MM.1S (cell line): ENCODE data around the gene THRA.

Experiments
- DNase-seq: peaks from one replicate; pipeline ENCODE4 v3.0.0-alpha.2; 2015
- H2AFZ ChIP-seq: fragments of 300-600 bp; sonication (generic); 2 replicates; pipeline ENCODE4 v1.6.0; 2016; ENCODE audit warnings: antibody characterized with exemption, low read length
- H3F3A ChIP-seq: fragments of 300-600 bp; sonication (generic); 2 replicates; pipeline ENCODE4 v1.6.1; 2016; ENCODE audit warnings: mild to moderate bottlenecking, antibody characterized with exemption, low read length, moderate library complexity, mixed read lengths; ENCODE audit not compliant: insufficient read depth
- H3K27ac ChIP-seq: fragments of 300-600 bp; sonication (generic); 2 replicates; pipeline ENCODE4 v1.5.1; 2016; ENCODE audit warnings: mild to moderate bottlenecking, low read length
- H3K27me3 ChIP-seq: fragments of 300-600 bp; sonication (generic); replicated peaks from 2 replicates; pipeline ENCODE4 v1.6.0; 2016; ENCODE audit warnings: low read length; ENCODE audit not compliant: insufficient read depth
- H3K36me3 ChIP-seq: fragments of 300-600 bp; sonication (generic); replicated peaks from 2 replicates; pipeline ENCODE4 v1.6.1; 2016; ENCODE audit warnings: mild to moderate bottlenecking, low read length, mixed read lengths; ENCODE audit not compliant: insufficient read depth
- H3K4me1 ChIP-seq: fragments of 300-600 bp; sonication (generic); 2 replicates; pipeline ENCODE4 v1.6.1; 2016; ENCODE audit warnings: low read length, mixed read lengths
- H3K4me2 ChIP-seq: fragments of 300-600 bp; sonication (generic); 2 replicates; pipeline ENCODE4 v1.6.0; 2016; ENCODE audit warnings: low read depth, low read length
- H3K4me3 ChIP-seq: fragments of 300-600 bp; sonication (generic); 2 replicates; pipeline ENCODE4 v1.5.1; 2016; ENCODE audit warnings: low read length, mixed read lengths
- H3K79me2 ChIP-seq: fragments of 300-600 bp; sonication (generic); 2 replicates; pipeline ENCODE4 v1.6.1; 2016; ENCODE audit warnings: mixed run types, low read length, mixed read lengths
- H3K9ac ChIP-seq: fragments of 300-600 bp; sonication (generic); 2 replicates; pipeline ENCODE4 v1.6.1; 2016; ENCODE audit warnings: low read length, mixed read lengths
- H3K9me2 ChIP-seq: fragments of 300-600 bp; sonication (generic); replicated peaks from 2 replicates; pipeline ENCODE4 v1.6.1; 2016; ENCODE audit warnings: mild to moderate bottlenecking, low read length, mixed read lengths; ENCODE audit not compliant: insufficient read depth
- H3K9me3 ChIP-seq: fragments of 300-600 bp; sonication (generic); replicated peaks from 2 replicates; pipeline ENCODE4 v1.6.1; 2016; ENCODE audit warnings: mild to moderate bottlenecking, low read length, mixed read lengths; ENCODE audit not compliant: insufficient read depth
- H4K20me1 ChIP-seq: fragments of 300-600 bp; sonication (generic); 2 replicates; pipeline ENCODE4 v1.6.1; 2016; ENCODE audit warnings: mild to moderate bottlenecking, low read length, moderate library complexity, mixed read lengths; ENCODE audit not compliant: insufficient read depth
- EZH2 ChIP-seq: fragments of 300-600 bp; sonication (generic); optimal IDR thresholded peaks from 2 replicates; pipeline ENCODE3; 2017; ENCODE audit warnings: low read depth, mild to moderate bottlenecking, antibody characterized with exemption, low read length, mixed read lengths
- EZH2phosphoT487 ChIP-seq: fragments of 300-600 bp; sonication (generic); IDR thresholded peaks from 2 replicates; pipeline ENCODE4 v1.6.1; 2018; ENCODE audit warnings: antibody characterized with exemption, low read length
- TF ChIP-seq, protein P1 (sequence below): fragments of 300-600 bp; sonication (generic); IDR thresholded peaks from 2 replicates; pipeline ENCODE4 v1.5.1; 2016; ENCODE audit warnings: antibody characterized with exemption, low read length, mixed read lengths

Gene THRA

GRCh38 chr17:40076591-40076990, 13.8 kb downstream of the THRA start:
- no peak for DNase-seq
- no peak overlapping the region for H3K27ac ChIP-seq
- H3K4me1 ChIP-seq: peaks cover 3% of the 10 kb centered on the region; the same call in 1 of the 2 replicates
- no peaks in the 10 kb centered on the region for H4K20me1 ChIP-seq
- no peak overlapping the region for H3K4me3 ChIP-seq
- no peaks in the 10 kb centered on the region for H3K9me3 ChIP-seq
- TF ChIP-seq EZH2: no peak
- TF ChIP-seq EZH2phosphoT487: no peak
- TF ChIP-seq, protein P1, sequence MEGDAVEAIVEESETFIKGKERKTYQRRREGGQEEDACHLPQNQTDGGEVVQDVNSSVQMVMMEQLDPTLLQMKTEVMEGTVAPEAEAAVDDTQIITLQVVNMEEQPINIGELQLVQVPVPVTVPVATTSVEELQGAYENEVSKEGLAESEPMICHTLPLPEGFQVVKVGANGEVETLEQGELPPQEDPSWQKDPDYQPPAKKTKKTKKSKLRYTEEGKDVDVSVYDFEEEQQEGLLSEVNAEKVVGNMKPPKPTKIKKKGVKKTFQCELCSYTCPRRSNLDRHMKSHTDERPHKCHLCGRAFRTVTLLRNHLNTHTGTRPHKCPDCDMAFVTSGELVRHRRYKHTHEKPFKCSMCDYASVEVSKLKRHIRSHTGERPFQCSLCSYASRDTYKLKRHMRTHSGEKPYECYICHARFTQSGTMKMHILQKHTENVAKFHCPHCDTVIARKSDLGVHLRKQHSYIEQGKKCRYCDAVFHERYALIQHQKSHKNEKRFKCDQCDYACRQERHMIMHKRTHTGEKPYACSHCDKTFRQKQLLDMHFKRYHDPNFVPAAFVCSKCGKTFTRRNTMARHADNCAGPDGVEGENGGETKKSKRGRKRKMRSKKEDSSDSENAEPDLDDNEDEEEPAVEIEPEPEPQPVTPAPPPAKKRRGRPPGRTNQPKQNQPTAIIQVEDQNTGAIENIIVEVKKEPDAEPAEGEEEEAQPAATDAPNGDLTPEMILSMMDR: no peak
- no peaks in the 10 kb centered on the region for H3K9me2 ChIP-seq
- H3K4me2 ChIP-seq: no peak overlapping the region
- no peaks in the 10 kb centered on the region for H3K79me2 ChIP-seq
- no peaks in the 10 kb centered on the region for H3K36me3 ChIP-seq
- no peaks in the 10 kb centered on the region for H3K27me3 ChIP-seq
- H3K9ac ChIP-seq: no peak overlapping the region
- H3F3A ChIP-seq: no peaks in the 10 kb centered on the region
- no peak overlapping the region for H2AFZ ChIP-seq

DNA sequence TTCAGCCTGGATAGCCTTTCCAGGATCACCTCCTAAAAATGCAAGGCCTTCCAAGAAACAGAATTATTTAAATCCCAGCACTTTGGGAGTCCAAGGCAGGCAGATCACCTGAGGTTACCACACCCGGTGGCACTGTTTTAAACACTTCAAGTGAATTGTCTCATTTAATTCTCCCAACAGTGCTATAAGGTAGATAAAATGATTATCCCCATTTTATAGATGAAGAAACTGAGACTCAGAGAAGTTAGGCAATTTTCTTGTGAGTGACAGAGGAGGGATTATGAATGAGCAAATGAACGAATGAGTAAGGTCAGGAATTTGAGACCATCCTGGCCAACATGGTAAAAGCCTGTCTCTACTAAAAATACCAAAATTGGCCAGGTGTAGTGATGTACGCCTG, 16.8 kb downstream of the THRA start:
- H3K9ac ChIP-seq: no peak overlapping the region
- peaks cover 3% of the 10 kb centered on the region; the same call in 1 of the 2 replicates for H3K4me1 ChIP-seq
- no peaks in the 10 kb centered on the region for H3K27me3 ChIP-seq
- no peak for TF ChIP-seq EZH2
- TF ChIP-seq, protein P1: no peak
- TF ChIP-seq EZH2phosphoT487: no peak
- no peaks in the 10 kb centered on the region for H3F3A ChIP-seq
- no peak overlapping the region for H3K4me2 ChIP-seq
- H3K9me3 ChIP-seq: no peaks in the 10 kb centered on the region
- no peak overlapping the region for H3K4me3 ChIP-seq
- no peaks in the 10 kb centered on the region for H3K36me3 ChIP-seq
- H3K9me2 ChIP-seq: no peaks in the 10 kb centered on the region
- H2AFZ ChIP-seq: no peak overlapping the region
- no peak for DNase-seq
- no peaks in the 10 kb centered on the region for H3K79me2 ChIP-seq
- no peak overlapping the region for H3K27ac ChIP-seq
- H4K20me1 ChIP-seq: no peaks in the 10 kb centered on the region

DNA sequence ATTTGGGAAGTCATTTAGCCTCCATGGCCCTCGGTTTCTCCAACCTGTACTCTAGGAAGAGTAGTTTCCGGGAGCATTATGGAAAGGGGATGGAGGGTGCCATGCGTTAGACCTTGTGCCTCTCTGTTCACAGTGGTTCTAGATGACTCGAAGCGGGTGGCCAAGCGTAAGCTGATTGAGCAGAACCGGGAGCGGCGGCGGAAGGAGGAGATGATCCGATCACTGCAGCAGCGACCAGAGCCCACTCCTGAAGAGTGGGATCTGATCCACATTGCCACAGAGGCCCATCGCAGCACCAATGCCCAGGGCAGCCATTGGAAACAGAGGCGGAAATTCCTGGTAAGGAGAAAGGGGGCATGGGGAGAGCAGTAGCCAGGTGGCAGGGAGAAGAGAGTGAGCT, 21.7 kb downstream of the THRA start:
- no peaks in the 10 kb centered on the region for H3F3A ChIP-seq
- TF ChIP-seq EZH2 (no peak), EZH2phosphoT487 (no peak)
- TF ChIP-seq, protein P1: no peak
- no peaks in the 10 kb centered on the region for H3K9me3 ChIP-seq
- no peaks in the 10 kb centered on the region for H4K20me1 ChIP-seq
- no peaks in the 10 kb centered on the region for H3K4me1 ChIP-seq
- H3K4me3 ChIP-seq: no peak overlapping the region
- no peak for DNase-seq
- no peaks in the 10 kb centered on the region for H3K79me2 ChIP-seq
- no peak overlapping the region for H3K27ac ChIP-seq
- H3K27me3 ChIP-seq: no peaks in the 10 kb centered on the region
- no peaks in the 10 kb centered on the region for H3K9me2 ChIP-seq
- no peak overlapping the region for H2AFZ ChIP-seq
- H3K4me2 ChIP-seq: no peak overlapping the region
- no peak overlapping the region for H3K9ac ChIP-seq
- no peaks in the 10 kb centered on the region for H3K36me3 ChIP-seq
